Liver (tissue), 9 donors: ENCODE data around the gene CRHR1. TPM values are rescaled to one million over a fixed set of nuclear protein-coding genes. Genes with fewer than 3 reads are reported as not detected.

Source experiments
- DNase-seq: peaks from one replicate; pipeline ENCODE4 v3.0.0-alpha.2; 2017; ENCODE audit warnings: low spot score
- H3K27ac ChIP-seq, 2 donors: one replicate each; pipeline ENCODE4 v1.7.0; 2013; ENCODE audit warnings: inconsistent platforms in 2 of 2, low read length in 2 of 2, control low read depth in 1 of 2, low read depth in 1 of 2, mild to moderate bottlenecking in 1 of 2
- H3K27me3 ChIP-seq, 4 donors: one replicate each; pipeline versions ENCODE4 v1.6.1 to v1.7.0; 2013; ENCODE audit warnings: low read length in 3 of 4, inconsistent platforms in 1 of 4, mild to moderate bottlenecking in 1 of 4, moderate library complexity in 1 of 4; ENCODE audit not compliant: control insufficient read depth in 4 of 4, insufficient read depth in 4 of 4
- H3K36me3 ChIP-seq, 4 donors: one replicate each; pipeline versions ENCODE4 v1.6.1 to v1.7.0; 2013; ENCODE audit warnings: low read length in 3 of 4, mild to moderate bottlenecking in 3 of 4, low read depth in 1 of 4, moderate library complexity in 1 of 4; ENCODE audit not compliant: control insufficient read depth in 4 of 4, insufficient read depth in 3 of 4
- H3K4me1 ChIP-seq, 4 donors: one replicate each; pipeline versions ENCODE4 v1.6.1 to v1.7.0; 2013; ENCODE audit warnings: low read length in 3 of 4, mild to moderate bottlenecking in 3 of 4, moderate library complexity in 1 of 4; ENCODE audit not compliant: control insufficient read depth in 4 of 4, insufficient read depth in 4 of 4
- H3K4me3 ChIP-seq, 3 donors: one replicate each; pipeline versions ENCODE4 v1.6.1 to v1.7.0; 2013; ENCODE audit warnings: low read length in 3 of 3, control low read depth in 1 of 3, low read depth in 1 of 3, mild to moderate bottlenecking in 1 of 3
- H3K9ac ChIP-seq, 2 donors: one replicate each; pipeline ENCODE4 v1.7.0; 2013; ENCODE audit warnings: low read length in 2 of 2, mild to moderate bottlenecking in 2 of 2, moderate library complexity in 2 of 2, control low read depth in 1 of 2, low read depth in 1 of 2
- H3K9me3 ChIP-seq, 4 donors: one replicate each; pipeline versions ENCODE4 v1.6.1 to v1.7.0; 2013; ENCODE audit warnings: low read length in 3 of 4; ENCODE audit not compliant: control insufficient read depth in 4 of 4
- ATF3 ChIP-seq: IDR thresholded peaks from 2 replicates; pipeline ENCODE4 v1.6.1; 2016; ENCODE audit warnings: antibody characterized with exemption
- CTCF ChIP-seq: fragments of 150-350 bp; IDR thresholded peaks from 2 replicates; pipeline ENCODE4 v1.5.1; 2017; ENCODE audit warnings: improper control_type of control experiment, low read depth, low read length; ENCODE audit not compliant: missing input control
- EGR1 ChIP-seq, 2 donors: IDR thresholded peaks; 2 replicates each; pipeline ENCODE4 v1.6.1; 2016 to 2018; ENCODE audit warnings: antibody characterized with exemption in 2 of 2, low read depth in 2 of 2
- FOXA1 ChIP-seq: IDR thresholded peaks from 2 replicates; pipeline ENCODE4 v1.6.1; 2016; ENCODE audit warnings: antibody characterized with exemption
- FOXA2 ChIP-seq: IDR thresholded peaks from 2 replicates; pipeline ENCODE4 v1.6.1; 2016; ENCODE audit warnings: antibody characterized with exemption
- HNF4A ChIP-seq, 2 donors: conservative IDR thresholded peaks; 2 replicates each; pipeline ENCODE4 v1.6.1; 2016; ENCODE audit warnings: antibody characterized with exemption in 2 of 2, mild to moderate bottlenecking in 2 of 2
- HNF4G ChIP-seq: IDR thresholded peaks from 2 replicates; pipeline ENCODE4 v1.6.1; 2016; ENCODE audit warnings: antibody characterized with exemption
- JUND ChIP-seq, 2 donors: IDR thresholded peaks; 2 replicates each; pipeline ENCODE4 v1.6.1; 2016; ENCODE audit warnings: antibody characterized with exemption in 2 of 2
- MAX ChIP-seq: IDR thresholded peaks from 2 replicates; pipeline ENCODE4 v1.6.1; 2016; ENCODE audit warnings: antibody characterized with exemption
- NR2F2 ChIP-seq: IDR thresholded peaks from 2 replicates; pipeline ENCODE4 v1.6.1; 2016; ENCODE audit warnings: antibody characterized with exemption
- RAD21 ChIP-seq, 2 donors: IDR thresholded peaks; 2 replicates each; pipeline ENCODE4 v1.6.1; 2016; ENCODE audit warnings: antibody characterized with exemption in 2 of 2, mild to moderate bottlenecking in 2 of 2
- RXRA ChIP-seq, 2 donors: IDR thresholded peaks; 2 replicates each; pipeline ENCODE4 v1.6.1; 2017 to 2018; ENCODE audit warnings: antibody characterized with exemption in 2 of 2, mild to moderate bottlenecking in 1 of 2
- SP1 ChIP-seq: IDR thresholded peaks from 2 replicates; pipeline ENCODE4 v1.6.1; 2018; ENCODE audit warnings: antibody characterized with exemption, mild to moderate bottlenecking
- TAF1 ChIP-seq: conservative IDR thresholded peaks from 2 replicates; pipeline ENCODE4 v1.6.1; 2016; ENCODE audit warnings: antibody characterized with exemption, mild to moderate bottlenecking
- ZBTB33 ChIP-seq: IDR thresholded peaks from 2 replicates; pipeline ENCODE4 v1.6.1; 2016; ENCODE audit warnings: antibody characterized with exemption
- WGBS: extraction: QIAGEN DNeasy Blood & Tissue Kit; methylation state at CpG from one replicate; pipeline ENCODE4 v1.1.7; 2013; 5-methylcytosine and 5-hydroxymethylcytosine counted together
- polyA plus RNA-seq, 2 donors: library from polyadenylated mRNA; stranded (reverse) in 1 of 2; unstranded in 1 of 2; fragments of 200-250 nt in 1 of 2; fragments of >200 nt in 1 of 2; fragmentation: Nextera tagmentation in 1 of 2; extraction: Ambion mirVana in 1 of 2; gene quantifications; one replicate each; pipeline versions ENCODE4 v1.2.1 to v1.2.3, GENCODE V29; 2013 to 2015
- total RNA-seq, 2 donors: library from RNA; depleted of rRNA; stranded (reverse); fragments of >200 nt; gene quantifications; one replicate each; pipeline ENCODE4 v1.2.3, GENCODE V29; 2014
- donor health status: healthy.
- donor health status: healthy.
- donor health status: healthy.
- donor health status: healthy.
- donor health status: healthy.

CRHR1 gene
- total and polyA plus RNA-seq, 4 donors: not detected

GRCh38 chr17:45747911-45748310 lies 36.2 kb upstream of the CRHR1 start:
- peaks cover 0 to 12% (median 0%) of the 10 kb centered on the region in 4 donors for H3K27me3 ChIP-seq
- 56% methylated on average over 6 of the region's 6 CpGs for WGBS
- H3K4me3 ChIP-seq: no peak overlapping the region
- no peaks in the 10 kb centered on the region for H3K36me3 ChIP-seq
- no peak overlapping the region for H3K9ac ChIP-seq
- no peaks in the 10 kb centered on the region for H3K9me3 ChIP-seq
- no peaks in the 10 kb centered on the region for H3K4me1 ChIP-seq
- DNase-seq: no peak
- TF ChIP-seq ZBTB33: no peak
- TF ChIP-seq CTCF: no peak
- TF ChIP-seq RAD21 (IDR thresholded peaks at IDR 0.05): no peak
- no peak for TF ChIP-seq MAX
- TF ChIP-seq FOXA2: no peak
- TF ChIP-seq EGR1 (IDR thresholded peaks at IDR 0.05; ENCODE audit: low read depth in 2 of 2): no peak
- TF ChIP-seq HNF4G: no peak
- no peak for TF ChIP-seq SP1
- no peak for TF ChIP-seq RXRA (IDR thresholded peaks at IDR 0.05)
- no peak for TF ChIP-seq ATF3
- TF ChIP-seq FOXA1: no peak
- no peak for TF ChIP-seq TAF1
- no peak for TF ChIP-seq NR2F2
- TF ChIP-seq HNF4A (conservative IDR thresholded peaks at IDR 0.05): no peak
- TF ChIP-seq JUND (IDR thresholded peaks at IDR 0.05): no peak
- H3K27ac ChIP-seq: no peak overlapping the region

- no peaks in the 10 kb centered on the region for H3K9me3 ChIP-seq
- H3K4me3 ChIP-seq: no peak overlapping the region
- no peak for TF ChIP-seq FOXA2
- TF ChIP-seq HNF4A (conservative IDR thresholded peaks at IDR 0.05): no peak
- TF ChIP-seq RXRA (IDR thresholded peaks at IDR 0.05): no peak
- TF ChIP-seq EGR1 (IDR thresholded peaks at IDR 0.05; ENCODE audit: low read depth in 2 of 2): no peak
- TF ChIP-seq ATF3: no peak
- no peak for TF ChIP-seq ZBTB33
- TF ChIP-seq TAF1: no peak
- no peak for TF ChIP-seq NR2F2
- 63% methylated on average over 11 of the region's 11 CpGs for WGBS
- no peaks in the 10 kb centered on the region for H3K36me3 ChIP-seq
- H3K9ac ChIP-seq: no peak overlapping the region
- no peak for DNase-seq
- H3K27me3 ChIP-seq: peaks cover 0 to 10% (median 2%) of the 10 kb centered on the region in 4 donors
- no peak overlapping the region for H3K27ac ChIP-seq
- no peaks in the 10 kb centered on the region for H3K4me1 ChIP-seq
These were observed 35.3 kb upstream of the CRHR1 start for GRCh38 chr17:45748731-45749310.
